Astrocyte of the cerebellum (primary cell): Measurements from ENCODE around the gene ALOX5.
"Not testable (repeated sequence)": the region's sequence is repeated elsewhere in the genome, so short reads cannot be mapped to it uniquely, and the experiment has no call there.

Experiments
- DNase-seq: peaks from one replicate; pipeline ENCODE4 v3.0.0-alpha.2; 2011; ENCODE audit warnings: low read depth
- H3K4me3 ChIP-seq: 2 replicates; pipeline ENCODE4 v1.5.1; 2011; ENCODE audit warnings: mild to moderate bottlenecking, low read depth, low read length, moderate library complexity
- in situ Hi-C: cut with HindIII; loops from 2 replicates; pipeline ENCODE4 v1.10.0; 2017; ENCODE audit warnings: low sequenced_read_pairs
- TF ChIP-seq, protein P1 (sequence below): IDR thresholded peaks from 2 replicates; pipeline ENCODE4 v1.5.1; 2012; ENCODE audit warnings: low read length, low read depth, moderate library complexity, mild to moderate bottlenecking; ENCODE audit errors: missing control alignments

Gene ALOX5

DNA sequence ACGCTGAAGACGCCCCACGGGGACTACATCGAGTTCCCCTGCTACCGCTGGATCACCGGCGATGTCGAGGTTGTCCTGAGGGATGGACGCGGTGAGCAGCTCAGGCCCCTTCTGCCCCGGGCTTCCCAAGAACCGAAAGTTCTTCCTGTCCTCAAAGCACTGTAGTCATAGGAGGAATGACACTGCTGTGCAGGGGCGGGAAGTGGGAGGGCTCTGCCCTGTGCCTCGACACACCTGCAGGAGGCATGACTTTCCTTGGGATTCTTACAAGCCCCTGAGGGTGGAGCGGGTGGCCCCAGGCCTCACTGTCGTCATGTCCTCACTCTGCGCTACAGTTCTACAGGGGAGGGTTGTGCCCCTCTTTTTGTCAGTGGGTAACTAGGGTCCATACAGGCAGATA, 8.6 kb downstream of the ALOX5 start:
- no peak for DNase-seq
- no peak overlapping the region for H3K4me3 ChIP-seq
- in situ Hi-C loops, result no loop called here
- TF ChIP-seq, protein P1, sequence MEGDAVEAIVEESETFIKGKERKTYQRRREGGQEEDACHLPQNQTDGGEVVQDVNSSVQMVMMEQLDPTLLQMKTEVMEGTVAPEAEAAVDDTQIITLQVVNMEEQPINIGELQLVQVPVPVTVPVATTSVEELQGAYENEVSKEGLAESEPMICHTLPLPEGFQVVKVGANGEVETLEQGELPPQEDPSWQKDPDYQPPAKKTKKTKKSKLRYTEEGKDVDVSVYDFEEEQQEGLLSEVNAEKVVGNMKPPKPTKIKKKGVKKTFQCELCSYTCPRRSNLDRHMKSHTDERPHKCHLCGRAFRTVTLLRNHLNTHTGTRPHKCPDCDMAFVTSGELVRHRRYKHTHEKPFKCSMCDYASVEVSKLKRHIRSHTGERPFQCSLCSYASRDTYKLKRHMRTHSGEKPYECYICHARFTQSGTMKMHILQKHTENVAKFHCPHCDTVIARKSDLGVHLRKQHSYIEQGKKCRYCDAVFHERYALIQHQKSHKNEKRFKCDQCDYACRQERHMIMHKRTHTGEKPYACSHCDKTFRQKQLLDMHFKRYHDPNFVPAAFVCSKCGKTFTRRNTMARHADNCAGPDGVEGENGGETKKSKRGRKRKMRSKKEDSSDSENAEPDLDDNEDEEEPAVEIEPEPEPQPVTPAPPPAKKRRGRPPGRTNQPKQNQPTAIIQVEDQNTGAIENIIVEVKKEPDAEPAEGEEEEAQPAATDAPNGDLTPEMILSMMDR, result no peak

DNA sequence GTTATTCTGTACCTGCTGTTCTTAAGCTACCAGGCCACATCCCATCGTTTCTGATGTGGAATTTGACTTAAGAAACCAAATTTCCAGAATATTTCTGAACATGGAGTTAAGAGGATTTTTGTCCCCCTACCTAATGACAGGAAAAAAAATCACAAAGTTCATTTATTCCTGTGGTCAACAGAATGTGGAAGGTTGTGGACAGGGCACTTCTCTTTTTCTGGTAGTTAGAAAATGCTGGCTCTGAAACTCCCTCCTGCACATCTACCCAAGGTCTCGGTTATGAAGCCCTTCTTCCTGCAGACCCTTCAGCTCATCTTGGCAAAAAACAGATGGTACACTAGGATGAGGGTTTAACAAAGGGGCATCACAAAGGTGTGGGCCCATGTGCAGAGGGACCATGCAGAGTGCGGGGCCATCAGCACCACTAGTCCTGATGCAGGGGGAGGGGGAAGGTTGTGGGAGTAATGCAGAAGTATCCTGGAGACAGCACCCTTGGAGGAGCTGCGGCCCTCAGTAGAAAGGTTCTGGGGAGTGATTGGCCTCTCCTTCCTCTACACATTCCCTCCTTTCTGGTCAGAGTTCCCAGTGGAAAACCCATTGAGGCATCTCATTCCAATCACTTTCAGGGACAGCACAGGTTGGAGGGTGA, 9.8 kb downstream of the ALOX5 start:
- DNase-seq, result no peak
- H3K4me3 ChIP-seq, result no peak overlapping the region
- in situ Hi-C loops, result no loop called here
- TF ChIP-seq, protein P1, result no peak

DNA sequence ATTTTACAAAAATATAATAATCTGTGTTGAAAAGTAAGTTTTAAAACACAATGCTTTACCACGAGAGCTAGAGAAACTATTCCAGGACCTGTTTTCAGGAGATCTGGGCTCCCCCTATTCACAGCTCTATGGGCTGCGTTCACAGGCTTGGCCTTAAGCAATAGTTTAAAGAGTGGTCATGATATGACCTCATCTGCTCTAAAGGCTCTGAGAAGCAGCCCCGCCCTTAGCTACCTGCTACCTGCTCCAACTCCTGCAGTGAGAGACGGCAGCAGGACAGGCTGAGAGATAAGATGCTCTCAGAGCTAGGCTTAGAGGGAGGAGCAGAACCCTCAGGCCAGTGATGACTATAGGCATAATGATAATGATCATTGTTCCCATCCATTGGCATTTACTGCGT, 12.6 kb downstream of the ALOX5 start:
- H3K4me3 ChIP-seq, result no peak overlapping the region
- in situ Hi-C loops, result no loop called here
- DNase-seq, result no peak
- TF ChIP-seq, protein P1, result no peak

DNA sequence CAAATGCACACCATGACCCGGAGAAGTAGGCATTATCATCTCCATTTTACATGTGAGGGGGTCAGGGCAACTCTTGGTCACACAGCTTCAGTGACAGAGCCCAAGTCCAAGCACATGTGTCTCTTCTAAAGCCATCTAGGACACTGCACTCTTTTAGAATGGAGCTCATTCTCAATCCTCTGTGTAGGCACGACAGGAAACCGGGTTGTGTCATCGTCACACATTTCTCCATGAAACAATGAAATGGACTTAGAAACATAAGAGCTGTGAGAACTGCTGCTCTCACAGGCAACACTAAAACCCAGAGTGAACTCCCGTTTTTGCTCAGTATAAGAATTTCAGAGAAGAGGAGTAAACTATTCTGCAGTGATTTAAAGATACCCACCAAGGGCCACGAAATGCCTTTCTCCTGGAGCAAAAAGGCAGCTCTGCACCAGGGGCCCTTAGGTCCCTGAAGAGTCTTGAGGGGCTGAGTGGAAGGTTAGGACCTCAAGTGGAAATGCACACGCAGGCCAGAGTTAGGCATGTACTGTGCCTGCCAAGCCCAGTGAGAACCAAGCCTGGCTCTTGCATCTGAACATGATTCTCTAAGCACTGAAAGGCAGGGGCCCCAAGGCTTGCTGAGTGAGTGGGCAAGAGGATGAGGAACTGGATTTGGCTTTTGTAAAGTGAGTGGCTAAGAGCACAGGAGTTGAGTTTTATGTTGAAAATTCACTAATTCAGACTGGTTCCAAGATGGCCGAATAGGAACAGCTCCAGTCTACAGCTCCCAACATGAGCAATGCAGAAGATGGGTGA, 13.3 kb downstream of the ALOX5 start:
- no peak overlapping the region for H3K4me3 ChIP-seq
- TF ChIP-seq, protein P1, result no peak
- no peak for DNase-seq
- in situ Hi-C loops, result no loop called here

DNA sequence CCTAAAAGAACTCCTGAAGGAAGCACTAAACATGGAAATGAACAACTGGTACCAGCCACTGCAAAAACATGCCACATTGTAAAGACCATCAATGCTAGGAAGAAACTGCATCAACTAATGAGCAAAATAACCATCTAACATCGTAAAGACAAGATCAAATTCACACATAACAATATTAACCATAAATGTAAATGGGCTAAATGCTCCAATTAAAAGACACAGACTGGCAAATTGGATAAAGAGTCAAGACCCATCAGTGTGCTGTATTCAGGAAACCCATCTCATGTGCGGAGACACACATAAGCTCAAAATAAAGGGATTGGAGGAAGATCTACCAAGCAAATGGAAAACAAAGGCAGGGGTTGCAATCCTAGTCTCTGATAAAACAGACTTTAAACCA, 15.7 kb downstream of the ALOX5 start:
- in situ Hi-C loops, H3K4me3 ChIP-seq, DNase-seq: not testable (repeated sequence)

DNA sequence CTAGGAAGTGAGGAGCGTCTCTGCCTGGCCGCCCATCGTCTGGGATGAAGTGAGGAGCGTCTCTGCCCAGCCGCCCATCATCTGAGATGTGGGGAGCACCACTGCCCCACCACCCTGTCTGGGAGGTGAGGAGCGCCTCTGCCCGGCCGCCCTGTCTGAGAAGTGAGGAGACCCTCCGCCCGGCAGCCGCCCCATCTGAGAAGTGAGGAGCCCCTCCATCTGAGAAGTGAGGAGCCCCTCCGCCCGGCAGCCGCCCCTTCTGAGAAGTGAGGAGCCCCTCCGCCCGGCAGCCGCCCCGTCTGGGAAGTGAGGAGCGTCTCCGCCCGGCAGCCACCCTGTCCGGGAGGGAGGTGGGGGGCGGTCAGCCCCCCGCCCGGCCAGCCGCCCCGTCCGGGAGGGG, 17.6 kb downstream of the ALOX5 start:
- H3K4me3 ChIP-seq, in situ Hi-C loops, DNase-seq: not testable (repeated sequence)

DNA sequence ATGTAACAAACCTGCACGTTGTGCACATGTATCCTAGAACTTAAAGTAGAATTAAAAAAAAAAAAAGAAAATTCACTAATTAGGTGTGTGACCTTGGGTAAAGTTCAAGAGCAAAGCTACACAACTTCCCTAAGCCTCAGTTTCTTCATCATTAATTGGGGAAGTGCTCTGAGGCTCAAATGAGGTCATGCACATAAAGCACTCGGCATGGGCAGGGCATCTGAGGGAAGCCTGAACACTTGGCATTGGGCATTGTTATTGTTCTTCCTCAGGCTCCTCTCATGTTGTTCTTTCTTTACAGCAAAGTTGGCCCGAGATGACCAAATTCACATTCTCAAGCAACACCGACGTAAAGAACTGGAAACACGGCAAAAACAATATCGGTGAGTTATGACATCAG, 21.5 kb downstream of the ALOX5 start:
- TF ChIP-seq, protein P1, result no peak
- DNase-seq, result no peak
- no peak overlapping the region for H3K4me3 ChIP-seq
- in situ Hi-C loops, result no loop called here
